ENCODE results near the gene TLE2.
A peak's percentile ranks its signal among the peaks of the same experiment; 100 is the strongest.

Gene TLE2

GRCh38 chr19:3036119-3036976 is 7.3 kb upstream of the TLE2 start:
- DNase-seq (ENCODE audit: low read depth) = peak; percentile 62

GRCh38 chr19:3035542-3036118 is 6.5 kb upstream of the TLE2 start:
- peak; percentile 81 for DNase-seq (ENCODE audit: low read depth)

DNA sequence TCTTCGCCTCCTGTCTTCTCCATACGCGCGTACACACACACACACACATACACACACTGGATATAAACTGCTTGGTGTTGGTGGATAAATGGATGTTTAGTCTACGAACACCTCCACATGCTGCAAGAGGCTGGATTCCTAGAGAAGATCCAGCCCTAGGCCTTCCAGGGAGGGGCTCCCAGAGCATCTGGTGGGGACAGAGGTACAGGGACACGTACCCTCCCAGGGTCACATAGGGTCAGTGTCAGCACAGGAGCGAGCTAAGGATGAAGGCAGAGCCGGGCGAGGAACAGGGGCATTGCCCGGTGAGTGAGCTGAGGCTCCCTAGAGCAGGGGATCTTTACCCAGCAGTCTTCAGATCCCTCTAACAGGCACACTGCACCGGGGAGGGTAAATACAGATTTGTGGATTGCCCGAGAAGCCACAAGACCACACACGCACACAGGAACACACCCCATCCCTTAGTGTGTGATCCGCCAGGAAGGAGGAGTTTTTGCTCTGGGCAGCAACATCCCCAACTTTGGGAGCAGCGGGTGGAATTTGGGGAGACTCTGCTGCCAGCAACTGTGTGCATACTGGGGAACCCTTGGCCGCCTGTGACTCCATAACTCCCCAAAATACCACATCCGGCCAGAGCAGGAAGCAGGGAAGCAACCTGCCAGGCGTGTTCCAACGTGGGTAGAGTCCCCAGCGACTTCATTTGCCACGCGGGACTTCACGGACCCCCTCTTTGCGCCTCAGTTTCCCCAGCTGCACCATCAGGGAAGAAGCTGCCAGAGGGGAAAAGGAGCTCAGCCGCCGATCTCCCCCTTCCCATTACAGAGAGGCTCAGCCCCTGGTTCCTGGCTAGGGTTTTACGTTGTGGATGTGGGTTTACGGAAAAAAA is 5.8 kb upstream of the TLE2 start:
- peak; percentile 21 for DNase-seq (ENCODE audit: low read depth)

DNA sequence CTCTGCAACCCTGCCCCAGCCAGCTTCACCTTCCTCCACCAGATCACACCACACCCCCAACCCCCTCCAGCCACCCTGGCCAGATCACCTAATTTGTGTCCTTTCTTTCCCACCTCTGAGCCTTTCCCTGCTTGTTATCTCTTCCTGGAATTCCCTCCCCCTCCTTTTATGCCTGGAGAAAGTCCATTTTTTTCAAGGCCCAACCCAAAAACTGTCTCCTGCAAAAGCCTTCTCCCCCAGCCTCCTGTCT is 5.3 kb upstream of the TLE2 start:
- no peak for DNase-seq (ENCODE audit: low read depth)

DNA sequence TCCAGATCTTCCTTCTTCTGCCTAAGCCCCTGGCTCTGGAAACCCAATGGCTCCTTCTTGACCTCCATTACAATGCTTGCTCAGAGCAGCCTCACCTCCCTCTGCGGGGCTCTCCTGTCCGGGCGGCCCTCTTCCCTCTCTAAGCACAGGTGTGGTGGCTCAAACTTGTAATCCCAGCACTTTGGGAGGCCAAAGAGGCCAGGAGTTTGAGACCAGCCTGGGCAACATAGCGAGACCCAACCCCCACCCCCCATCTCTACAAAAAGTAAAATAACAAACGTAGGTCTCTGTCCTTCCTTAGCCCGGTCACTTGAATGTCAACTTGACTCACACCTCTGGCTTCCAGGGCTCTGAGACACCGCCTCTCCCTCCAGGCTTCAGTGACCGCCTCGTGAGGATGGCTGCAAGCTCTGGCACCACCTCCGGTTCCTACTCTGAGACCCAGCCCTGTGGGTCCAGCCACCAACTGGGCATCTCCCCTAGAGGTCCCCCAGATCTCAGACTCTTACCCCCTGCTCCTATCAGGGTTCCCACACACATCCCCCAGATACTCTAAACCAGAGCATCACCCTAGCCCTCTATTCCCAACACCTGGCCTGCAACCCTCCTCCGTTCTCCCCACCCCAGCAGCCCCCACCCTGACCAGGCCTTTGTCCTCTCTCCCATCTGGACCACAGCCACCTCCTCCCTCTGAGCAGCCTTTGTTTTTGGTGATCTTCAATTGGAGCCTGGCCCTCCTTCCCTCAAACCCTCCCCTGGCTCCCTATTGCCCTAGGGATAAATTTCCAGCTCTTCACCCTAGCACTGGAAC is 4.7 kb upstream of the TLE2 start:
- no peak for DNase-seq (ENCODE audit: low read depth)

- no peak for DNase-seq (ENCODE audit: low read depth)
Observed at GRCh38 chr19:3031607-3031867, 2.5 kb upstream of the TLE2 start.

- DNase-seq (ENCODE audit: low read depth) = no peak
Observed at GRCh38 chr19:3028305-3029064, 595 bp downstream of the TLE2 start.

DNA sequence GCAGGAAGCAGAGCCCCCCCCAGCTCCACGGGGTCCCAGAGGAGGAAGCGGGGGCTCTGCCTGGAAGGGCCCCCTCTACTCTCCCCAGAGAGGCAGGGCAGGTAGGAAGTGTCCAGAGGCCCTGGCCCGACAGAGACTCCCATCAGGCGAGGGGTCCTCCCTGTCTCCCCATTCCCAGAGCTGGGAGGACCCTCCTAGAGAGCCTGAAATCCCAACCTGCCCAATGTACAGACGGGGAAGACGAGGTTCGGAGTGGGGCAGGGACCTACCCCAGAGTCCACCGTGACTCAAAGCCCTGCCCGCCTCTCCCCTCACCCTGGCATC is 1.1 kb downstream of the TLE2 start:
- no peak for DNase-seq (ENCODE audit: low read depth)

DNA sequence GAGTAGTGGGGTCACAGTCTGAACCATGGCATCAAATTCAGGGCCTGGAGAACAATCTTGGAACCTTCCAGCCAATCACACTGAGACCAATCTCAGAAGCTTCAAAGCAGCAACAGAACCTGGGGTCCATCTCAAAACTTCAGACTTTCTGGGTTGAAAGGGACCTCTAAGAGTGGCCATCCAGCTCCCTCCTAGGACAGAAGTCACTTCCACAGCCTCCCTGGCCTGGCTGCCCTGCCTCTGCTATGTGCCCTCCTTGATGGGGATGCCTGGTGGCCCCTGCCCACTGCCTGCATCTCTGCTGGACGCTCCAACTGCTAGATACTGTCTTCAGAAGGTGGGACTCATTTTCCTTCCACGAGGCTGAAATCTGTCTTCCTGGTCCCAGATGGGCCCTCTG is 1.8 kb downstream of the TLE2 start:
- no peak for DNase-seq (ENCODE audit: low read depth)

DNA sequence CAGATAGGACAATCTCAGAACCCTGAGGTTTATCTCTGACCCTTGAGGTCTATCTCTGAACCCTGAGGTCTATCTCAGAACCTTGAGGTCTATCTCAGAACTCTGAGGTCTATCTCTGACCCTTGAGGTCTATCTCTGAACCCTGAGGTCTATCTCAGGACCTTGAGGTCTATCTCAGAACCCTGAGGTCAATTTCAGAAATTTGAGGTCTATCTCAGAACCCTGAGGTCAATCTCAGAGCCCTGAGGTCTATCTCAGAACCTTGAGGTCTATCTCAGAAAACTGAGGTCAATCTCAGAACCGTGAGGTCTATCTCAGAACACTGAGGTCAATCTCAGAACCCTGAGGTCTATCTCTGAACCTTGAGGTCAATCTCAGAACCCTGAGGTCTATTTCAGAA is 2.3 kb downstream of the TLE2 start:
- no peak for DNase-seq (ENCODE audit: low read depth)

DNA sequence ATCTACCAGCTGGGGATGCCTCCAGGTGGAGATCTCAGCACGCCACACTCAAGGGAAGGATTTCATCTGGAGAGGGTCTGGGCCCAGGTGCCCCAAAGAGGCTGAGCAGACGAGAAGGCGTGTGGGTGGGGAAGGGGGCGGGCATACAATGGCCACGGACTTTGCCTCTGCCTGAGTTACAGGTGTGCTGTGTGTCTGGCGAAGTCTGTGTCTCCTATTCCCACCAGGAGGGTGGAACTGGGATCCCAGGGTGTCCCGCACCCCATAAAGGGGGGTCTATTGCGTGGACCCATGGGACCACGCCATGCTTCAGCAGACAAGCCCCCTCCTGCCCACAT is 3.6 kb downstream of the TLE2 start:
- no peak for DNase-seq (ENCODE audit: low read depth)

DNA sequence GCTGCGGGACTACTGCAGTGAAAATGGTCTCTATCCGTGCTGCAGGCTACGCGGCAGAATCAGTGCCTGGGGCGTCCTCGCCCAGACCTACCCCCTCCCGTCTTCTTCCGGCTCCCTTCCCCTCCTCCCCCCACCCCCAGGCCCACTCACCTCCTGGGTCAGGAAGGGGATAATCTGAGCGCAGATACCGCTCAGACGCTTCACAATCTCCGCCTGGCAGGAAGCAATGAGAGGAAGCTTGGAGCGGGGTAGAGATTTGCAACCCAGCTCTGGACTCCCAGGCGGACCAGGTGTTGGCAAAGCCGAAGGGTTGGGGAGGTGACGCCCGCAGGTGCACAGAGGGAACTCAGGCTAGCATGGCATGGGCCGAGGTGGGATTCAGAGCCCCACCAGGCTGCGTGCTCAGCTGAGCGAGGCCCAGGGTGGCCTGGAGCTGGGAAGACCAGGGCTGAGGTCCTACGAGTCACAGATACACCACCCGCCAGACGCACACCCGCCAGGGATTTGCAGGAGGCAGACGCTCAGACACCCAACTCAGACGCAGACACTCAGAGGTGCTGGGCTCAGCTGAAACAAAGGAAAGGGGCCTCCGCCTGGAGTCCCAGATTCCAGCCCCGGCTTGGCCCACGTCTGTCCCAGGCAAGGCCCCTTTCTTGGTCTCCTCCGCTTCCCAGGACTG is 4.1 kb downstream of the TLE2 start:
- DNase-seq (ENCODE audit: low read depth) = no peak

DNA sequence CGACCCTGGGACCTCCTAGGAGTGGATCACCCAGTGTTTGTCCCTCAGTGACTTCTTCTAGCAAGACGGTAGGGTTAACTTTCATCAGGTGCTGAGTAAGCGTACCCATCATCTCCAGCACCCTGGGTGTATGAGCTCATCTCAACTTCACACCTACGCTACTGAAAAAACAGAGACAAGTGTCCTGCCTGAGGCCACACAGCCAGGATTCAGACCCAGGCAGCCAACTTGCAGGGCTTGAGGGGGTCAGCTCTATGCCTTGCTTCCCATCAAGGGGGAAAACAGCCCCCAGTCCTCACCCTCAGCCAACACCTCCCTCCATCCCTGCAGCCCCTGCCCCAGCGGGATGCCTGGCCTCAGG is 4.6 kb downstream of the TLE2 start:
- DNase-seq (ENCODE audit: low read depth) = no peak

DNA sequence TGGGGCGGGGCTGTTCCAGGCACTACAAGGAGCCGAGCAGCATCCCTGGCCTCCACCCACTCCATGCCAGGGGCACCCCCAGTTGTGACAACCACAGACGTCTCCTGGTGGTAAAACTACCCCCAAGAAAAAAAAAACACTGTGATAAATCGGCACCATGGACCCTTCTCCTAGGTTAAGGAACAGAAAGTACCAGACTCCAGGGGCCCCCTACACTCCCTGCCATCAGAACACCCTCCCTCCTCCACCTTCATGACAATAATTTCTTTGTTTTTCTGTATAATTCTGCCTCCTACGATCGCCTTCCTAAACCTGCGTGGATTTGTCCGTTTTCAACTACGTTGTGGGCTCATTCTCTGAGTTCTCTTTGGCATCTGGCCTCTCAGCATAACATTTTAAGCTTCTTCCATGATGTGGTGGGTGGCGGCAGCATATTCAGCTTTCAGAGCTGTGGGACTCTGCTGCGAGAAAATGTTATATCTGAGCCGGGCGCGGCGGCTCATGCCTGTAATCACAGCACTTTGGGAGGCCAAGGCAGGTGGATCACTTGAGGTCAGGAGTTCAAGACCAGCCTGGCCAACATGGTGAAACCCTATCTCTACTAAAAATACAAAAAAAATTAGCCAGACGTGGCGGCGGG is 8.6 kb downstream of the TLE2 start:
- DNase-seq (ENCODE audit: low read depth) = no peak

GRCh38 chr19:3019211-3019854 is 9.7 kb downstream of the TLE2 start:
- no peak for DNase-seq (ENCODE audit: low read depth)

DNA sequence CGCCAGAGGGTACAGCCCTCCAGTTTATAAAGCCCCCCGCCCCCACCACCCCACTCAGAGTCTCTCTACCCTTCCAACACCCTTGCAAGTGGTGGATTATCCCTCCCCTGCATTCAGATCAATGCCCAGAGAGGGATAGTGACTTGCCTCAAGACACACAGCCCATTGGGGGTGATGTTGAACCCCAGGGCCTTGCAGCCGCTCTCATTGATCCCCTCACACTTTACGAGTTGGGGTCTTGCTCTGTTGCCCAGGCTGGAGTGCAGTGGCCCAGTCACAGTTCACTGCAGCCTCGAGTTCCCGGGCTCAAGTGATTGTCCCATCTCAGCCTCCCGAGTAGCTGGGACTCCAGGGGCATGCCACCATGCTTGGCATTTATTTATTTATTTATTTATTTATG is 11.2 kb downstream of the TLE2 start:
- DNase-seq (ENCODE audit: low read depth) = no peak

- DNase-seq (ENCODE audit: low read depth) = no peak
Observed at GRCh38 chr19:3015126-3016057, 13.7 kb downstream of the TLE2 start.

- no peak for DNase-seq (ENCODE audit: low read depth)
Observed at GRCh38 chr19:3014135-3014534, 14.9 kb downstream of the TLE2 start.

GRCh38 chr19:3013263-3013725 is 15.8 kb downstream of the TLE2 start:
- no peak for DNase-seq (ENCODE audit: low read depth)

Measured in stimulated activated CD8-positive, alpha-beta memory T cell treated with anti-CD3 and anti-CD28 coated beads, Interleukin-15, amount 100 ng/mL, for 24 hours (primary cell).